Measurements from ENCODE around the gene AMER1.
A peak's percentile ranks its signal among the peaks of the same experiment; 100 is the strongest.
"Not testable (repeated sequence)": the region's sequence is repeated elsewhere in the genome, so short reads cannot be mapped to it uniquely, and the experiment has no call there.

Gene AMER1

DNA sequence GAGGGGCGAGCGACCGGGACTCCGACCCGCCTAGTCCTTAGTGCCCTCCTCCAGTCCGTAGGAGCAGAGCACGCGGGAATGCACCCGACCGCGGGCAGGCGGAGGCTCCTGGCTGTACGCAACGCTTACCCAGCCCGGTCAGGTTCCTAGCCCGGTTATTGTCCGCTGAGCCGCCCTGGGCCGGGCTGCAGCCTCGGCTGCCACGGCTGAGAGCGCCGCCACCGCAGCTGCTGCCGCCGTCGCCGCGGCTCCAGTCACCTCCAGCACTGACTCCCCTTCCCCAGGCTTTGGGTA, at the start of gene AMER1:
TSS of gene AMER1 (minus strand) at position 268 of the 294 bp plus-strand sequence. CDS start 12,422 bp downstream, outside the sequence.
- no peak for DNase-seq (ENCODE audit: low read depth)

DNA sequence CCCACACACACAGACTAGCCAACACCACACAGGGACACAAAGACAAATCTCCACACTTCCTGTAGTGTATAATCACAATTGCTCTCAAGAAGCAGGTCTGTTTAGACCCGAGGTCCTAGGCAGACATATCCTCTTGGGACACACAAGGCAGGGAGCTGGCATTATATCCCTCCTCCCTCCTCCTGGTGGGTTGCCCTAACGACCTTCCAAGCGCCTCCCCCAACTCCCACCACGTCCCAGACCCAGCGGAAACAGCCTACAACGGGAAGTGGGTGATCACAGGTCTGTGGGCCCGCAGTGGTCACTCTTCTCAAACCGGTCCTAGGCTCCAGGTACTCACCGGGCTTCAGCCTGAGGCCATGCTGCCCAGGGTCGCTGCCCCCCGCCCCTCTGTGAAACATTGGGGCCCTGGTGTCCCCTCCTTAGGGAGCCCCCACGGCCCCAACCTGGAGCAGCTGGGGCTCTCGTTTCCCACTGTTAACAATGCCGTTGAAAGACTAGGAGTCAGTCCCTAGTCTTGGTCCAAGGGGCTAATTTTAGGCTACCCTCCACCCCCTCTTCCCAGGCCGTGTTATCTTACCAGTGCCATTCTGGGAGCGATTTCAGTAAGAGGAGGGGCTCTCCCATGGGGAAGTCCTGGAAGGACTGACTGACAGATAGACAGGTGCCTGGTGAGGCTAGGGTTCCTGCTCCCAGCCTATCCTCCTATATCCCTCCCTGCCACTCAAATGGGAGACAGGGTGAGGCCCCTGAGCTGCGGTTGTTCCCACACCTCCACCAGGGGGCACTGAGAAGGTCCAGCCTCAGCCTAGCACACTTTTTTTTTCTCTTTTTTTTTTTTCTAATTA, 24.8 kb upstream of the AMER1 start, which contains the start of gene ASB12:
TSS of gene ASB12 (minus strand) at position 485 of the 848 bp plus-strand sequence. CDS start 4,957 bp downstream, outside the sequence.
- no peak for DNase-seq (ENCODE audit: low read depth)

DNA sequence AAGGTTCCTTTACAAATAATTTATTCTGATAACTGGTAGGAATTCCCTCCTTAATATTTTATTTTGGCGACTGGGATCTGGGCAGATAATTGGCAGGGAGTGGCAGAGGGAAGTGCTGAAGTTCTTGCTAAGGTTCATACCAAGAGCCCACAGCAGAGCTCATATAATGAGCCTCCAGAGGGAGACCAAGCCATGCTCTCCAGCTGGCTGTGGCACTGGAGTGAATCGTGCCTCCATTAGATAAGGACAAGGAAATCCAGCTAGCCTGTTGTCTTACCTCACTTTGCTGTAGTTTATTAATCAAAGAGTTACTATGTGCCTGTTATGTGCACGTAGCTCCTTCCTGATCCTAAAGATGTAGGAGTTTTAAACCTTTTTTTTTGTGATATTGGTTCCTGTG, 23.6 kb upstream of the AMER1 start:
- DNase-seq (ENCODE audit: low read depth) = no peak

DNA sequence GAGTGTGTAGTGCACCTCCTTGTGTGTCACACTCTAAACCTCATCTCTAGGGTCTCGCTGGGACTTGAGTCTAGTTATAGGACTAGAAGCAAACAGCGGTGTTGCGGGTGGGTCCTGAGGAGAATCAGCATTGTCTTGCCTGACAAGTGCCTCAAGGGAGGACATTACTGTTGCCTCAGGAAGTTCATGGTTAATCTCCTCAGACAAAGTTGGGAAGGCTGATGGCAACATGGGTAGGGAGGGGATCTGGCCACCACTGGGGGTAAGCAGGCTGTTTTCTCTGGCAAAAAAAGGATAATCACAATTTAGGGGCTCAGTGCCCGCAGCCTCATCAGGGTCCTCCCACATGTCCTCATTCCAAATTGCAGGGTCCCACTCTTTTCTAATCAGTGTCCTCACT, 12.5 kb upstream of the AMER1 start:
- DNase-seq (ENCODE audit: low read depth) = no peak

DNA sequence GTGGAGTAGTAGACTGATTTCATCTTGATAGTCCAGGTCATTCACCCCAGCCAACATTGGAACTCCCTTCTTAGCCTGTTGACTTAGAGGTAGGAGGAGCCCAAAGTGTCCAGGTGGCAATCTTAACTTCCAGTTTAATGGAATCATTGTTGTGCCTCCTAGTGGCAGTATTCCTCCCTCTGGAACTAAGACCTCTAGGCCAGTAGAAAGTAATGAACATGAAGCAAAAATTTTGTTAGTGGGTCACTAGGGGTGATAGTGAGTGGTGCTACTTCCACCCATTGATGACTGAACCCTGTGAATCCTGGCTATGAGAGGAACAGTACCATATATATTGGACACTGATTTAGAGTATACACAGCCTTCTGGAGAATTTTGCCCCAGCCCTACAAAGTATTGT, 8.5 kb upstream of the AMER1 start:
- DNase-seq (ENCODE audit: low read depth) = not testable (repeated sequence)

DNA sequence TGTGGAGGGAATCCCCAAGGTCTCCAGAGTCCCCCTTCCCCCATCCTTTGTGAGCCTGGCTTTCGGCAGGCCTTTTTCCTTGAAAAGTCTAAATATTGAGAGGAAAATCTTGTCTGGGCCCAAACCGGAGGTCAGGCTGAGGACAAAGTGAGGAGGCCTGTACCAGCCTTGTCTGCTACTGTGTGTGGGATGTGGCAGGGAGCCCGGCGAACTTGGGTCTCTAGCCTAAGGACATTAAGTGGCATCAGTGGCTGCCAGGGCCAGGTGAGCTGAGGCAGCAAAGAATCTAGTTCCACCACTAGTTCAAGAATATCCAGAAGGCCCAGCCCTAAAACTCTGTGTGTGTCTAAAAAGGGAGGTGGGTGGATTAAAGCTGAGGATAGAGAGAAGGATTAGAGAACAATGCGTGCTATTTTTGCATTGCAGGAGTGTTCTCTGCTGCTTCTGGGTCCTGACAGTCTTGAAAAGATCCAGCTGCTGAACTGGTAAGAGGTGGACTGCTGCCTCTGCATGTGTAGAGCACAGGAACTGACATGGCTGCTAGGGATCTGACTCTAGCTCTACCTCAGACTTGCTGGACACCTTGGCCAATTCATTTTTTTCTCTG, 1.2 kb upstream of the AMER1 start:
- DNase-seq (ENCODE audit: low read depth) = no peak

DNA sequence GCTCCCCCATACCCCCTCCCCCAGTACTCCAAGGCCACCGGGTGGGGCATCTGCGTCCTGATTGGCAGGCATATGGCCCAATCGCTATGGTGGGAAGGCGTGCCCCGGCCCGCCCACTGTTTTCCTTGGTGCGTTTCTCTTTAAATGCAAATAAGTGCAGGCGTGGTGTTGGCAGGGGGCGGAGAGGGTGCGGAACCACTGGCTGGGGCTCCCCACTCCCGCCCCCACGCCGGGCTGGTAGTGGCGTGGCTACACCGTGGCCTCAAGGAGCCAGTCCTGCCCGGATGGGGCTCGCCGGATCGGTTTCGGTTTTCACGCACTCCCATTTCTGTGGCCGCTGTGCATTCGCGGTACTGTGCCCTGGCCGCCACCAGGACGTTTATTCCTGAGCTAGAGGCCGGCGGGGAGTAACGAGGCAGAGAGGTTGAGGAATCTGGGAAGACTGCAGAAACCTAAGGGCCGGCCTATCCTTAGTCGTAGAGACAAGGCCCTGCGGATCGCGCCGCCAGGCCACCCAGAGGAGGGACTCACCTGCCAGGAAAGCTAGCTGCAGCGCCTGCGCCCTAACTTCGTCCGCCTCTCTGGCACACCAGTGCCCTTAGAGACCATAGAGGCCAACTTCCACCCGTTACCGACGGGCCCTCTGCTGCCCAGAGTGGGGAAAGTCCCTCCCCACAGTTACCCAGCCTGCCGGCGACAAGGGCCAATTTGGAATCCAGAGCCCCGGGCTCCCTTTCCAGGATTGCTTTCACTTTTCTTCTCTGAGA, 410 bp upstream of the AMER1 start:
- DNase-seq (ENCODE audit: low read depth) = peak; percentile 78

DNA sequence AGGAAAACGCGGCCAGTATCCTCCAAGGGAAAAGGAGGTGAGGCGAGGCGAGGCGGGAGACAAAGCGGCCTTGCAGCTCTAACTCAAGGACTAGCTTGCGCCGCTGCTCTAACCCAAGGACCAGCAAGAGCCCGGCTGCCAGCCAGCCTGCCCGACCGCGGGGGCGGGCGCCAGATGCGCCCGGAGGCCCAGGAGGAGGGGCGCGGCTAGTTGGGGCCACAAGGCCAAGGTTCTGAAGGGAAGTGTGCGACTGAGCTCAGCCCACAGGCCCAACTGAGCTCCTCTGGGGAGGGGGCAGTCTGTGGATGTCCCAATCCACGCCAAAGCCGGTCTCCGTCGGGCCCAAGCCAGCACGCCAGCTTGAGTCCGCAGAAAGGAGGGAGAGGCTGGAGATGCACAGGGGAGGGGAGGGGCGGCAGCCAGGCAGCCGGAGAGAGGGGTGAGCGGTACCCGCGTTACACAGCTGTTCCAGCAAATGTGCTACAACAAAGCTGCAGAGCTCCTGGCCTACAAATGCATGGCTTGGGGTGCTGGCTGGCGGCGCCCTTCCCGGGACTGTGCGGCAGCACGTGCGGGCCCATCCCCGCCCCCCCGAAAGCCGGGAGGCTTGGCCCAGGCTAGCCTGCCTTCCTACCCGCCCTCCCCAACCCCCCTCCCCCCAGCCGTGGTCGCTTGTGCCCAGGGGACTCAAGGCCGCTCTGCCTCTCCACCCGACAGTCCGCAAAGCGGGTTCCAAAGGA, 637 bp downstream of the AMER1 start:
- DNase-seq (ENCODE audit: low read depth) = peak; percentile 0

DNA sequence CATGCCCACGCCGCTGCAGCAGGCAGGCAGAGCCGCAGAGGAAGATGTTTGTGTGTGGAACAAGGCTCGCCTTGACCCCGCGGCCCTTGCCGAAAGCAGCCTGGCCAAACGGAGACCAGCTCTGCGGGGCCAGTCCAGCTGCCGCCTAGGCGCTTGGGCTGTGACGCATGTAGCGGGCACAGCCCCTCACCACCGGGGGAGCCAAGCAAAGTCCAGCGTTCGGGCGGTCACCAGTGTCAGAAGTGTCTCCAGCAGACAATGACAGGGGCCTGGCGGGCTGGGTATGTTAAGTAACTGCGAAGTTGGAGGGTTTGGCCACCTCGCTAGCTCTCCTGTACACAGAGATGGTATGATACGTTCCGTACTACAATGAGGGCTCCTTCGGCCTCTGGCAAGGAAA, 1.3 kb downstream of the AMER1 start:
- DNase-seq (ENCODE audit: low read depth) = no peak

DNA sequence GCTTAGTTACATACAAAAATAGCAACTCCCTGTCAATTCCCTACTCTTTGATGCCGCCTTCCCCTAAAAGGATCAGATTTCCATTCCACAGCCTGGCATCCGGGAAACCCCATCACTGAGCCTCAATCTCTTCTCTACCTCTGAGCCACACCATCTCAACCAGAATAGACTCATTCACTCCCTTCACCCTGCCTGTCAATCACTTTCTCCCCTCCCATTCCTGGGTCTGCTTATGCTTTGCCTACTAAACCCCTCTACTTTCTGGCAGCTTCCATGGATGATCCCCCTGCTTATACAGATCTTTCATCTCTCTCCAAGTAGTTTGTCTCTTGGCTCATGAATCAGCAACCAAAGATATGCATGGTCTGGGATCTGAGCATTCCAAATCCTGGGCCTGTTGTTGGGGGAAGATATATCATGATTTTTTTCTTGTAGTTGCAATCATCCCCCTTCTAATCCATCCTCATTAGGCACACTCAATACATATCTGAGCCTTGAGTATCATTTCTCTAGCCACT, 2.6 kb downstream of the AMER1 start:
- DNase-seq (ENCODE audit: low read depth) = no peak

DNA sequence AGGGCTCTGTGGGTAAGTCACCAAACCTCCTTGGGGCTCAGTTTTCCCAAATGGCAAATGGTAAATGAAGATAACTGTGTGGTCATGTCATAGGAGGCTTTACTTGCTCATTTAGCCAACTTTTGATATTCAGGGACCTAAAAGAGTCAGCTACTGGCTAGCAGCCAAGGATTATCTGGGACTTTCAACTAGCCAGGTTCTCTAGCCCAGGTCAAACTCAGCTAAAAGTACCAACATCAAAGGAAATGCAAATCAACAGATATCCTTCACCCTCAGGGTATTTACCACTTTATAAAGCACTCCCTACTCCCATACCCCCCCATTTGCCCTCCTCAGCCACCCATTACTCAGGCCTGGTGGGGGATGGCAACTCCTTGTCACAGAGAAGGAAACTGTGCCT, 7.5 kb downstream of the AMER1 start:
- no peak for DNase-seq (ENCODE audit: low read depth)

DNA sequence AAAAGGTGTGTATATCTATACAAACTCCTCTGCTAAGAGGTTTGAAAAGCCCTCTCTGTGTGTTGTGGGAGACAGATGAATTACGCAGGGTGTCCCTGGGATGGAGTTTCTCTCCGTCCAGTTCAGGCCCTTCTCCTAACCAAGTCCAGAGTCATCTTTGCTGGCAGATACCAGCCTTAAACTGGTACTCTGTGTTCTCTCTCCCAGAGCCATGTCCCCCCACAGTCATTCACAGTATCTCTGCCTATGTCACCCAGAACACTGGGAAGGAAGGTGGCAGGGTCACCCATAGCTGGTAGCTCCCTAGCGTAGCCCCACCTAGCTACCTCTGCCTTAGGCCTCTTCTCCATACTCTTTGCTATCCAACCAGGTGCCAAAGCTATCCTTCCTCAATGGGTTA, 8.9 kb downstream of the AMER1 start:
- DNase-seq (ENCODE audit: low read depth) = no peak

DNA sequence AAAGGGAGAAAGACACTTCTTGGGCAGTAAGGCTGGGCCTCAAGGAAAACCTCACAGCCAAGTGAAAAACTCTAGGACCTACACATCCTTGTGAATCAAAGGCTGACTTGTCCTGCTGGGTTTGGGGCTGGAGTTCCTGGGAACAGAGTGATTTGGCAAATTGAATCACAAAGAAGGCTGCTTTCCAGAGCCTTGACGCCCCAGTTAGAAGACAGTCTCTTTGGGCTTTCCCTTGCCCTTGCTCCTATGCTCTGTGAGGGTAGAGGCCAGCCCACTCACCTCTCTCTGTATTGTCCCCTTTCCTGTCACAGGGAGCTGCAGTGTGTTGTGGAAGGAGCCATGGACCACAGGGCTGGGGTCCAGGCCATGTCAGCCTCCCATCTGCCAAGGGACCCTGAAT, 9.6 kb downstream of the AMER1 start:
- DNase-seq (ENCODE audit: low read depth) = no peak

DNA sequence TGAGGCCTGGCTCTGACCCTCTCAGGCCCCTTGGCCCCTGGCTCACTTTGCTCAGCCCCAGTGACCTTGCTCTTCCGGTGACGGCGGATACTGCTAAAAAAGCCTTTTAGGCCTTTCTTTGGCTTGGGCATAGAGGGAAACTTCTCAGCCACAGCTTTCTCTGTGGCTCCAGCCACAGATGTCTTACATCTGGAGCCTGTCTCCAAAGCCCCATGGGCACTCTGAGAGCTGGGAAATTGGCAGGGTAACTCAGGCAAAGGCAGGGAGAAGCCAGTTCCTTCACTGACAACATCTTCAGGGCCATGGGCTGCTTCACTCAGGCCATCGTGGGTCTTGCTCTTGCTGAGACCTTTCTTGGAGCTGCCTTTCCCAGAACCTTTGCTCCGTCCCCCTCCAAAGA, 12.8 kb downstream of the AMER1 start:
- DNase-seq (ENCODE audit: low read depth) = no peak

DNA sequence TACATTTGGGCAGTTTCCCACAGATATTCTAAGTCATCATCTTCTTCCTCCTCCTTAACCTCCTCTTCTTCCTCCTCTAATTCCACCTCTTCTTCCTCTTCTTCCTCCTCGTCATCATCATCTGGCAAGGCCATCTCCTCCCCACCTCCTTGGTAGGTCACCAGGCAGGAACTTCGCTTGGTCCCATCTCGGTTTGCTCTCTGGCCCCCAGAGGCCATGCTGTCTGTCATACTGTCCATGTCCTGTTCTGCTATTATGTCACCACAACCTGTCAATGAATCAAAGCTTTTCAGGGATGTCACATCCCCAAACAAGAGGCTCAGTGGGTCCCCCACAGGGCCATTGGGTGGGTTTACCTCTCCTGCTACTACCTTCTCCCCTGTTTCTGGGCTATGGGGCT, 13.5 kb downstream of the AMER1 start:
- no peak for DNase-seq (ENCODE audit: low read depth)

DNA sequence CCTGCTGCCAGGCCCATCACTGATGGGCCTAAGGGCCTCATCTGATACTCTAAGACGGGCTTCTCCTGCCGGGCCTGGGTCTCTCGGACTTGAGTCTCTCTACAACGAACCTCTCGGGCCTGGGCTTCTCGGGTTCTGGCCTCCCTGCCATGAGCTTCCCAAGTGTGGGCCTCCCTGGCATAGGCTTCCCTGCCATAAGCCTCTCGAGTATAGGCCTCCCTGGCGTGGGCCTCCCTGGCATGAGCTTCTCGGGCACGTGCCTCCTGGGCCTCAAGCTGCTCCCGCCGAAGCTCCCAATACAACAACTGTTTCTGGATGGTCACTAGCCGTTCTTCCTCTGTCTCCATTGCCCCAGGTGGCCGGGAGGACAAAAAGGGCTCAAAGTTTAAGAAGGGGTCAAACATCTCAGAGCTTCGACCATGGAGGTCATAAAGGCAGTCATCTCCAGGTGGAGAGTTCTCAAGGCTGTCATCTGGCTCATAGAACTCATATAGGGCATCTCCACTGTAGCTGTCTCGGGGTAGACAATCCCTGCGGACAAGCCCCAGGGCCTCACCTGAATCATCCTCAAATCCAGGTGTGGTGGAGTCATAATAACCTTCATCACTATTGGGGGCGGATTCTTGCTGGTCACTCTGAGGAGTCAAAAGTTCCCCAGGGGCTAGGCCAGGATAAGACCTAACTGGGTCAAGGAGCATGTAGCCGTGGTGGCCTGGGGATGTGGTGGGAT, 14.1 kb downstream of the AMER1 start:
- DNase-seq (ENCODE audit: low read depth) = no peak

DNA sequence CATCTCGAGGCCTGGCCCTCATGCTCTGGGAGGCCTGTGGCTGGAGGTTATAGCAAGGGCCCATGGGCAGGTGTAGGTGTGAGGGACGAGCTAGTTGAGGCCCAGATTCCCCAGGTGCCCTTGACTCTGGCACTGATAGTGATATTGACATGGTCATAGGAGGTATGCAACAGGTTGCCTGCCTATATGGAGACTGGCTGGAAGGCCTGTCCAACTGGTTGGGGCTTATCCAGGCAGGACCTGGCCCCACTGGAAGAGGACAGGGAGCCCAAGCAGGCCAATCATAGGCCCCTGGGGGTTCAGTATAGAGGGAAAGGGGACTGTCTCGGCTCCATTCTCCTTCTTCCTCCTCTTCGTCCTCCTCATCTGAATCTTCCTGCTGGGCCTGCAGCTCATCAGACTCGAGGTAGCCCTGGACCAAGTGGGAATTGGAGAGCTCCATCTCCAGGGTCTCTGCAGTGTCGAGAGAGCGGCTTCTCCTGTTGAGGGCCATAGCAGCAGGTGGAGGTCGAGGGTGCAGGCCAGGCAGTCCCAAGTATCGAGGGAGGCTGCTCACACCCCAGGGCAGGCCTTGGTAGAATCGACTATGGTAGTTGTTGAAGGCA, 15.3 kb downstream of the AMER1 start:
- no peak for DNase-seq (ENCODE audit: low read depth)

DNA sequence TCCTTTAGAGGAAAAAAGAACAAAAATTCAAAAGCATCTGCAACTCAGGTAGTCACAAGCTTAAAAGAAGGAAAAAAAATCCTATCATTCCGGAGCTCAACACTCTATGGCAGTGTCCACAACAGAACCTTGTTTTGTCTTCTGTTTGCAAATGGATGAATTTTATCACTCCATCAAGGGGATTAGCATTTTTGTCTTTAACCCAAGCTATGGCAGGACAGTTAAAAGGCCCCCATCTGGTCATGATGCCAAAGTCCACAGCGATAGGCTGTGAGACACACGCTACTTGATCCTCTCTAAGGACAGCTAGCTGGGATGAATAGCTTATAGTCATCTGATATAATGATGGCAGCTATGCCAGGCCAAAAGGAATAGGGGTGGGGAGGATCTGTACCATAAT, 16.6 kb downstream of the AMER1 start:
- no peak for DNase-seq (ENCODE audit: low read depth)

DNA sequence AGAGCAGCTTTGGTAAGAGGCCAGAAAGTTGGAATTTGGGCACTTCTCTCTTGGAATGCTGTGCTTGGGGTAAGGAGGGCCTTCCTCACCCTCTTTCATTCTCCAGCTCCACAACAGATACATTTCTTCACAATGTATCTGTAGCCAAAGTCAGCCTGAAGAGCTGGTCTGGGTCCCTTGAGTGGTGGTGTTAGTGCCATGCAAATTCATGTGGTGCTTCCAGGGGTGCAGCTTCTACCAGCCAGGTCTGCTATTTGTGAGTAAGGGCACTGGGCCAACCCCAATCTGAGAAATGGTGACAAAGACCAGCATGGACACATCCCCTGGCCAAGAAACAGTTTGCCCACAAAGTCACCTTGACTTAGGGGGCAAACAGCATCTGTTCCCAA, 17.8 kb downstream of the AMER1 start:
- no peak for DNase-seq (ENCODE audit: low read depth)

DNA sequence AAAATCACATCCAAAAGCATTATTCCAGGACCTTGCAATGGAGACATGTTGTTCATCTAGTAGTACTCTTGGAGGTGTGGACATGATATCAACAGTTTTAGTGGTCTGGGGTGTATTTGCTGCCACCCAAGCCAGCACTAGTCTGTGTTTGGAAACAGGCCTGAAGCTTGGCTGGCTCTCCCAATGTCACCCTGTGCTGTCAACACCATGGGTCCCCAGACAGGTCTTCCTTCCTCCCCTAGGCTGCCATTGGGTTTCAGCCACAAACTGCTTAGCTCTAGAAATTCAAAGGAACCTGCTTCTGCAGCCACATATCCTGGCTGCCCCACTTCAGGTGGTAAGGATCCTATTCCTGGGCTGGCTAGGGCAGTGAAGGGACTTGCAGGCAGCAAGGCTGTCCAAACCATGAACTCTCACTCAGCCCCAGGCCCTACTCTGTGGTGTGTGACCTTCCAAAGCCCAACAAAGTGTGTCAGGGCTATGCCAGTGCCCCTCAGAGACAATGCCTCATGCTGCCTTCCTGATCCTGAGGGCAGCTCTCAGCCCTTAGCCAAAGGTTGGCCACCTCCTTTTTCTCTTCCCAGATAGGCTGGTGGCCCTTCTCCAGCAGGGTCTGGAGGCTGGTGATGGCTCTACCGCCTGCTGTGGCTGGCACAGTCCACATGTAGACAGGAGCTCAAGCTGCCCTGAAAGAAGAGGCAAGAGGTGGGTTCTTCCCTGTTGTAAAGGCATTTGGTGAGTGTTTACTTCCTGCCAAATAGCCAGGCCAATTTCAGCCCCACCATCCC, 18.3 kb downstream of the AMER1 start:
- DNase-seq (ENCODE audit: low read depth) = no peak
